Activated CD4-positive, CD25-positive, alpha-beta regulatory T cell treated with anti-CD3 and anti-CD28 coated beads, Interleukin-2, amount 50 U/mL, for 72 hours (primary cell): Measurements from ENCODE around the gene ADAM19.
A peak's percentile ranks its signal among the peaks of the same experiment; 100 is the strongest.

Experiments
- DNase-seq: peaks from one replicate; pipeline ENCODE4 v3.0.0; 2021

Gene ADAM19

DNA sequence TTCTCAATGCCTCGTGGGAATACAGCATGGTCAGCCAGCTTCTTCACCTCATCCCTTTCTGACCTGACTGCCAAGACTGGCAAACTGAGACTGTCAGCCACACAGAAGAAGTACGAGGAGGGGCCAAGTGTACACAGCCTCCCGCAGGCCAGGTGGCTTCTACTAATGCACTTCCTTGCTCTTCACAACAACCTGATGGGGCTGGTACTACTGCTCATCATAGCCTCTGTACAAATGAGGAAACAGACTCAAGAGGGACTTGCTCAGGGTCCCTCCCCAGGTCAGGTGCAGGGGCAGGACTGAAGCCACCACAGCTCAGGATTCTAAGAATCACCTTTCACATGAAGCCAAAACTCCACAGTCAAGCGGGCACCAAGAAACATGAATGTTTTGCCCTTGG lies 94.3 kb downstream of the ADAM19 start:
- DNase-seq, result no peak

DNA sequence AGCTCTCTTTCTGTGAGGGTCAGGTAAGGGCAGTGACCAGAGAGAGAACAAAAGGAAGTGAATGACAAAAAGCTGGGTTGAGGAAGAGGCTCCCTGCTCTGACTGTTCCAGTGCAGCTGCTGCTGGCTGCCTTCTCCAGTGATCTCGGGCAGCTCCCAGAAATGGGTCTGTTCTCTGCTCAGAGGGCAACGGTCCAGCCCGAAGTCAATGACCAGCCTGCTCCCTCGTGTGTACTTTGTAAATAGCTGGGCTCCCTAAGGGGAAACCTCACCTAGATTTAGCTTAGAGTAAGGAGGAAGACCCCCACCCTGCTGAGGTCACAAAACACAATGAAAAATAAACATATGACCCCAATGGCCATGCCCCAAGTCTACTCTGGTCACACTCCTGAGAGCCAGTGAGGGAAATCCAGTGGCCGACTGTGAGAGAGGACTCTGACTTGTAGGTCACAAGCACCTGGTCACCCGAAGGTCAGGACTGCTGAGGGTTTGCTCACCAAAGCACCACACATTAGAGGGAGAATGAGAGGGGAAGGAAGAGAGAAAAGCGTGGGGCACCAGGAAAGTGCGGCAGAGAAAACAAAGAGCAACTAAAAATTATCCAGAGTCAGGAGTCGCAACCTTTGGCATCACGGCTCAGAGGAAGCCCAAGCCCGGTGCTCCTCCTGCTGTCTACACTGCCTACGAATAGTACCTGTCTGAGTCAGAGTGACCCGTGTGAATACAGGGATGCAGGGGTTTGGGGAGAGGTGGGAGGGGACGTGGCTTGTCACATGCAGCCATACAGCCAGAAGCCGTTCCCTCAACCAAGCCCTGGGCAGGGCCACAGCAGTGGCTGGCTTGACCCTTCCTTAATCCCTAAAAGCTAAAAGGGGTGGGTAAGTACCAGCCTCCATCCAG lies 95.7 kb downstream of the ADAM19 start:
- no peak for DNase-seq

DNA sequence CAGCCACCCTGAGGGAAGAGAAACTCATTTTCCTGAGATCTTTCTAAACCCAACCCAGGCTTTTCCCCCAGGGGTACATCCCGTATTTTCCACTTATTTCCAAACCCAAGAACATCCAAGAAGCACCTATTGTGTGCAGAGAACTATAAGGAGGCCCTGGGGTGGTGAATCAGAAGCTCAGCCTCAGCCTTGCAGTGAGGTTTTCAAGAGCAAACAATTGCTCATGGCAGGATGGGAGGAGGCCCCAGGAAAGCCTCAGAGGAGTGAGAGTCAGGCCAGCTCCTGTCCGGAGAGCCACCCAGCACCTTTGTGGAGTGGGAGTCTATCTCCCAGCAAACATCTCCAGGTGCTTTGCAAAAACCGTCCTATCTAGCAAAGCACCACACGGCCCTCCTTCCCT lies 96.4 kb downstream of the ADAM19 start:
- DNase-seq, result no peak

GRCh38 chr5:157478726-157479125 lies 96.8 kb downstream of the ADAM19 start:
- no peak for DNase-seq

DNA sequence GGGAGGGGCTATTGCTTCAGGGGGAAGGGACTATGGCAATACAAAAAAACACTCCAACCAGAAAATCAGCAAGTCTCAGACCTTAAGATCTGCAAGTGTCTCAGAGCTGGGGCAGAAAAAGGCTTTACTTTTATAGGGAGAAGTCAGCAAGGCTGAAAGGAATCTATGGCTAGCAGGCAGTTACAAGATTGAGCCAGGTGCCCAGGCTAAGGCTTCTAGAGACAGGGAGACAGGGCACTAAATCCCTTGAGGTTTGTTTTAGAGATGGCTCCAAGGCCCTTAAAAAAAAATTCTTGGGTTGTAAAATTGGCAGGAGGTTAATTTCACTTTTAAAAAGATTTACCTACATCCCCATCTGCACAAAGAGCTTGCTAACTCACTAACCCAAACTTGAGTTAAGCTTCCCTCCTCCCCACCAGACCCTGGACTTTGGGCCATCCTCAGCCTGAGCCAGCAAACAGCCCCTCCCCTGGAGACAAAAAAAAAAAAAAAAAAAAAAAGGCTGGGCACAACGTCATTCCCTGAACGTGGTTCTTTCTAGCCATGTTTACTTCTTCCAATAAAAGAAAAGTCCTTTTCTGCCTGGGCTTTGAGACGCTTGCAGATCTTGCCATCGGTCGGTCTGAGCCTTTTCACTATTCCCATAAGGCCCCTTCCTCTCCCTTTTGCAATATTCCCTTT lies 97.6 kb downstream of the ADAM19 start:
- DNase-seq, result no peak

GRCh38 chr5:157476702-157477408 lies 98.7 kb downstream of the ADAM19 start:
- no peak for DNase-seq

DNA sequence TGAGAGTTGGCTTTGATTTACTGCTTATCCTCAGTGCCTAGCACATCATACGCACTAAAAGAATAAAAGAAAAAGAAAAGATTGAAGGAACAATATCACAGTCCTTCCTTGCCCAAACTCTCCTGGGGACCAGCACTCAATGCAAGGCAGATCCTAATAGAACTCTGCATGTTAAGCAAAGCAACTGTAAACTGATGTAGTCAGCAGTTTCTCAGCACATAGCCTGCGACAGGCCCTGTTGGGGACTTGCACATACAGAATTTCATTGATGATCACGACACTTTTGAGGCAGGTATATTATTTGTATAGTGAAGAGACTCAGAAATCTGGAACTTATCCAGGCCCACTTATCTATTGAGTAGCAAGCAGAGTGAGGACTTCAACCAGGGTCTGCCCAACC lies 100.1 kb downstream of the ADAM19 start:
- DNase-seq, result no peak

DNA sequence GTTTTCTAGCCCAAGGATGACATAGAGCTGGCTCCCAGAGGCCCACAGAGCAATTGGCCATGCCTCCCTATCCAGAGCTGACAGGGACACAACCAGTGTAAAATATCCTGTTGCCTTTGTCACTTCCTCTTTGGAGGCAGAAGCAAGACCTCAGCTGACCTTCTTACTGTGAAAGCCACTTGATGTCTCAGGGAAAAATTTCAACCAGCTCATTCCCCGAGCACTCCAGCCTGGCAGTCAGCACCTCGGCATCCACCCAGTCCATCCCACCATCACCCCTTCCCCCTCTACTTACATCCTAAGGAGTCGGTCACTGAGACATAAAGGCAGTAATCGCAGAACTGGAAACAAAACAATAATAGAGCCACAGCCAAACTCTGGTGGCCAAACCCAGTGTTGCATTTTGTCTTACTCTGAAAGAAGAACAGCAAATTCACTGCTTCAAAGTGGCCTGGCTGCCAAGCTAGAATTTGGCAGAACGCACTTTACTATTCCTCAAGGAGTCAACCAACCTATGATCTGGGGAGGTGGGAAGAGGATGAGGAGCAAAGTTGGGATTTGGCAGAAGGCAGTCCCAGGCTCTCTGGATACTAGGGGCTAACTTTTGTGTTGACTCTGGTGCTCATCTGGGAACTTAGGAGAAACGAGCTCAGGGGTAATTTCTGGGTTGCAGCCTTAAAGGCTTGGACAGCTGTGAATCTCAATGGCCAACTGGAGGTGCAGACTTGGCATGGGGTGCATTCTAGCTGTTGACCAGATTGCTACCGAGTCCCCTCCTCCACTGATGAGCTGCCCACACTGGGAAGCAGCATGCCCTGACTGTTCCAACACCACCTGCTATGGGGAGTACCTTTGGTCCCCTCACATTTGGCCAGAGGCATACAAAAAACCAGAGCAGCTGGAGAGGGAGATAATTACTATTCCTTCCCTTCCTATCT lies 101.9 kb downstream of the ADAM19 start:
- DNase-seq, result no peak

GRCh38 chr5:157471709-157472108 lies 103.9 kb downstream of the ADAM19 start:
- no peak for DNase-seq

GRCh38 chr5:157470631-157471030 lies 104.9 kb downstream of the ADAM19 start:
- DNase-seq, result no peak

- DNase-seq, result no peak
These were observed 105.9 kb downstream of the ADAM19 start for GRCh38 chr5:157469687-157470086.

- no peak for DNase-seq
These were observed 106.5 kb downstream of the ADAM19 start for GRCh38 chr5:157469073-157469472.

DNA sequence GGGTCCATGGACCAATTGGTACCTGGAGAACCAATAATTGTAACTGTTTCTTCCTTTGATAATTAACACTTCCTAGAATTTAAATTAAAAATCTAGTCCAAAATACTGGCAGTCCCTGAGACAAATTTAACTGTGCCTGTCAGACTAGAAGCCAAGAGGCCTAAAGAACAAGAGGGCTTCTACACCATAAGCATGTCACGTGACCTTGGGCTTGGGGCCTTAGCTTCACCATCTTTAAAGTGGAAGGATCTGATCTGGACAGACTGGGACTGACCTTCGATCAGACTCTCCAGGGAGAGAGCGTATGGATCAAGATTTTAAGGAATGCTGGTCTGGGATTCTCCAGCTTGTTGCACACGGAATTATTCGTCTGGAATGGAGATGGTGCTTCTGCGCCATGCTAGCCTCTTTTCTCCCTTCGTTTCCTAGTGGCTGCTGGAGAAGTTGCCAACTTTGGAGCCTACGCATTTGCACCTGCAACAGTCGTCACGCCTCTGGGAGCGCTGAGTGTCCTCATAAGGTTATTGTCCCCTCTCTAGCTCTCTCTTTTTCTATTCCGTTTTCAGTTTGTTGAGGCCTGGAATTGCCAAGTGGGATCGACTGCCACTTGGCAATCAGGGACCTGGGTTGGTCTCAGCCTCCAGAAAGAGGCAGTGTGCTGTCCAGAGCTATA lies 107.1 kb downstream of the ADAM19 start:
- DNase-seq, result no peak

DNA sequence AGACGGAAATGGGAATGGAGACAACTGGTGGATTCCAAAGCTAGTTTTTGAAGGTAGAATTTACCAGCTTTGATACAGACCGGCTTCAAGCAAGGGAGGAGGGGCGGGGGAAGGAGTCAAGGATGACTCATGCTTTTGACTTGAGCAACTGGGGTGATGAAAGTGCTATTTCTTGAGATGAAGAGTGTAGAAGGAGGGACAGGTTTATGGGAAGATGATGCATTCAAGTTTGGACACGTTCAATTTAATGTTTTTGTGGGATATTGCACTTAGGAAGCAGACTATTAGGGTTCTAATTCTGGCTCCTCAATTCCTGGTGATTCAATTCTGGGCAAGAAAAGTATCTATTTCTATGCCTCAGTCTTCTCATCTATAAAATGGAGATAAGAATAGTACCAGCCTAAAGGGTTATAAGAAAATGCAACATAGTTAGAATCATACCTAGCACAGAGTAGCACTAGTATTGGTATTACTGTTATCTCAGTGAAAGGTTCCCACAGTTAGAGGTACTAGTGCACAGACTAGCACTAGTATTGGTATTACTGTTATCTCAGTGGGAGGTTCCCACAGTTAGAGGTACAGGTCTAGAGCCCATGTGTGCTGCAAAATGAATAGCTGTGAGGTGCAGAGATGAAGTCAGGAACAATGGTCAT lies 110.9 kb downstream of the ADAM19 start:
- peak; percentile 41 for DNase-seq

DNA sequence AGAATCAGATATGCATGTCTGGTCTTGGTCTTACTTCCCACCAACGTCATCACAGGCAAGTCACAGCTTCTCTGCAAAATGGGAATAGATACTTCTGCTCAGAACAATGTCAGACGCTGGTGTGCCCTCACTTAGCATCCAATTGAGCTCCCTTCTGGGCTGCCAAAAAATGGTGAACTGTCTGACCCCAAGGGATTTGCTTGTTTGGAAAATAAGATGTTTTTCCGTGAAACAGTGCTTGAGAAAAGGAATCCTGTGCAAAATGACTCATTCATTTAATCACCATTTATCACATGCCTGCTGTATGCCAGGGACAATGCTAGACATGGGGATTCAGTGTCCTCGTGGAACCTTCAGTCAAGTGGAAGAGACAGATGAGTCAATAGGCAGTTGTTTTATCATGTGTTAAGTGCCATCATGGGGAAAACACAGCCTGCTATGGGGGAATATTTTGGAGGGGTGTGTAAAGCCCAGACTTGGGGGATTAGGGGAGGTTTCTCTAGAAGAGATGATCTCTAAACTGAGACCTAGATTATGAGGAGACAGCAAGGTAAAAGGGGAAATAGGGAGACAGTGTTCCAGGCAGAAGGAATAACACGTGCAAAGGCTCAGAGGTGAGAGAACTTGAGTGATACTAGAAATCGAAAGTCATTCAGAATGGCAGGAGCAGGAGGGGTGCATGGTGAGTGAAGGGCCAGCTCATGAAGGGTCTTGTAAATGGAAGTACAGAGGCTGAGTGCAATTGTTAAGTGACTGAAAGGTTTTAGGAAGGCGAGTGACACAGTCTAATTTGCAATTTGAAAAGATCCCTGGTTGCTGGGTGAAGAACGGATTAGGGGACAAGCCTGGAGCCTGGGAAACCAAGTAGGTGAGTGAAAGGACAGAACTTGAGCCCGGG lies 111.7 kb downstream of the ADAM19 start:
- DNase-seq, result no peak

DNA sequence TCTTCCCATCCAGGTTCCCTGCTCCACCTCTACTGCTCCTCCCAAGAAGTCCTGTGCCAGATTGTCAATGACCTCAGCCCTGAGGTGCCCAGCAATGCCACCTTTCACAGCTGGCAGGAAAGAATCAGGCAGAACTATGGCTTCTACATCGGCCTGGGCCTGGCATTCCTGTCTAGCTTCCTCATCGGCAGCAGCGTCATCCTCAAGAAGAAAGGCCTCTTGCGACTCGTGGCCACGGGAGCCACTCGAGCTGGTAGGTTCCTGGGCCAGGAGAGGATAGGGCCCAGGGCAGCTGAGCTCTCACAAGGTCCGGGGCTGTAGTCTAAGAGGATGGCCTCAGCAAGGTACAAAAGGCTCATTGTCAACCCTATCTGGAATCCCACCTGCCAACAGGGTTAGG lies 112.5 kb downstream of the ADAM19 start:
- no peak for DNase-seq

DNA sequence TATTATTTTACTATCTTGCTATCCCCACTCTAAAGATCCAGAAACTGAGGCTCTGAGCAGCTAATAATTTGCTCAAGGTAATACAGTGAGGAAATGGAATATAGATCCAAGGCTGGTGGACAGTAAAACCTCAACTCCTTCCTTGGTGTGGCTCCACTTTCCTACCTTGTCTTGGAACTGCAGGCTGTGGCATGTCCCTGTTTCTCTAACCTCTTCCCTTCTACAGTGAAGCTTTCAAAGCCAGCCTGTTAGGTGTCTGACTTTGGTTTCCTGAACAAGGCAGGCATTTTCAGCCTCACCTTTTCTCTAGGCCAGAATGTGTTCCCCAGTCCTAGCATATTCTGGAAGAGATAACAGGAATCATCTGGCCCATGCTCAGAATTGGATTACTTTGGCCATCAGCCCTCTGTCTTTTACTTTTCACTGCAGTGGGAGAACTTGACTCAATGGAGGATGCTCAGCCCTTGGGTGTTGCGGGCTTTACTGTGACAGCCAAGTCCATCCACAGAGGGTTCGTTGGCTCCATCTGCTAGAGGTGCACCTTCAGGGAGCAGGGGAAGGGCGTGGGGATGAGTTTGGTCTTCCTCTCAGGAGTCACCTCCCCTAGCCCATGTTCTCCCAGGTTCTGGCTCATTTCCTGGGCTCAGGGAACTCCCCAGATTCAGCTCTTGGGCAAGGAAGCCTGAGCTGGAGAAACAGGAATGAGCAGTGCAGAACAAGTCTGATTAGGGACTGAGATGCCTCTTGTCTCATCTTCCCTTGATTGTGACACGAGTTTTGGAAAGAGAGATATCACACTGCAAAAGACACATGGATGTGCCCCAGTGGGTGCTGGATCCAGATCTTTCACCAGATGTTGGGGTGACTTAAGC lies 114.4 kb downstream of the ADAM19 start:
- no peak for DNase-seq

DNA sequence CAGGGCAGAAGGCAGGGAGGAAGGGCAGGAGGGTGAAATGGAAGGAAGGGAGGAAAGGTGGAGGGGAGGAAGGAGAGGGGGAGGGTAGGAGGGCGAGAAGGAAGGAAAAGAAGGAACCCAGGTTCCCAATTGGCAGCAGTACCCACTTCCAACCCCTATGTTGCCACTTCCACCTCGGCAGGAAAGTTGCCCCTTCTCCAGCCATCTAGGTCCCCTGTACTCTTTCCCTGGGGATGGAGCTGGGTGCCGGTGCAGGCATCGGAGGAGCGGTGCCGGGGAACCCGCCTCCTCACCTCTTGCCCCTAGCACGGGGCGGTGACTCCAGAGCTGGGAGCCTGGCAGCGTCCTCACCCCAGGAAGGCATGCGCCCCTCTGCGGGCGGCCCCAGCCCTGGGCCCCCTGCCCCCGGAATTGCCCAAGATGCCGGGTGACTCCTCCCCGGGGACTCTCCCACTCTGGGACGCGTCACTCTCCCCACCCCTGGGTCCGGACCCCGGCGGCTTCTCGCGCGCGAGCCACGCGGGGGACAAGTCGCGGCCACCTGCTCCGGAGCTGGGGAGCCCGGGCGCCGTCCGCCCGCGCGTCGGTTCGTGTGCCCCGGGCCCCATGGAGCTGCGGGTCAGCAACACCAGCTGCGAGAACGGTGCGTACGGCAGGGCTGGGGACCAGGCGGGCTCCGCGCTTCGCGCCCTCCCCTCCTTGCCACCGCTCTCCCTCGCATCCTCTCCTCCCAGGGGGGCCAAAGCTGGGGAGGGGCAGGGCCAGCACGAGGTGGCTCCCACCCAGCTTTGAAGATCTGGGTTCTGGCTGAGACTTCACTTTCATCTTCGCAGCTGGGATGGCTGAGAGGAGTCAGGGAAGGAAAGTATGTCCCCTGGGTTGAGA lies 115.6 kb downstream of the ADAM19 start, which contains the start of gene NIPAL4:
TSS of gene NIPAL4 (plus strand) at position 499 of the 885 bp plus-strand sequence. CDS start at position 607, 108 bp downstream.
- DNase-seq, result peak; percentile 41
